K562 (cell line): ENCODE results near the gene CPM. TPM values are rescaled to one million over a fixed set of nuclear protein-coding genes. Genes with fewer than 3 reads are reported as not detected.

Experiments used
- ATAC-seq: fragments of 200-7000 bp; cut with Tn5 transposase; 3 replicates; pipeline ENCODE4 v1.9.1; 2020; ENCODE audit warnings: moderate library complexity
- BruUV-seq: library from RNA; stranded (reverse); fragments of 400-500 nt; replicated peaks from 2 replicates; lab custom pipeline; 2021; lab: Mats Ljungman, UMichigan
- CTCF ChIA-PET: fragments of 300-600 bp; formaldehyde crosslinking; extraction: SDS; loops from one replicate; lab custom pipeline; 2021; ENCODE audit warnings: low intra/inter-chr PET ratio; lab: Yijun Ruan, JAX
- POLR2A ChIA-PET: fragments of 300-600, 350-650 bp; sonication (Branson Sonifier 250); formaldehyde crosslinking; extraction: SDS; loops from one replicate; lab custom pipeline; 2021; ENCODE audit warnings: antibody characterized with exemption, inconsistent platforms; lab: Yijun Ruan, JAX
- DNase-seq, 4 experiments: peaks; one replicate each; pipeline versions ENCODE4 v3.0.0 to v3.0.0-alpha.2; 2011 to 2018; ENCODE audit warnings: low spot score in 3 of 4, mixed read lengths in 3 of 4; ENCODE audit errors: extremely low read depth in 1 of 4
- FAIRE-seq: peaks from 2 replicates; lab custom pipeline; 2011; peaks lifted over from hg19 to GRCh38; lab: Jason Lieb, UNC
- H2AFZ ChIP-seq: 2 replicates; pipeline ENCODE4 v1.6.0; 2011; ENCODE audit warnings: low read depth, low read length, control low read depth, inconsistent platforms
- H3K27ac ChIP-seq: fragments of 200-600 bp; 3 replicates; pipeline ENCODE4 v1.8.0; 2011; ENCODE audit warnings: low read depth, mild to moderate bottlenecking, control low read depth, inconsistent platforms, low read length, moderate library complexity, mixed read lengths; ENCODE audit errors: extremely low read depth
- H3K27me3 ChIP-seq, 2 experiments: fragments of 300-600 bp in 1 of 2; 2 replicates in 1 of 2; 3 replicates in 1 of 2; pipeline versions ENCODE4 v1.6.0 to v1.8.0; 2011; ENCODE audit warnings: inconsistent platforms in 2 of 2, low read length in 2 of 2, mild to moderate bottlenecking in 1 of 2, mixed read lengths in 1 of 2, moderate library complexity in 1 of 2; ENCODE audit not compliant: control insufficient read depth in 2 of 2, insufficient read depth in 2 of 2
- H3K36me3 ChIP-seq: fragments of 300-600 bp; 3 replicates; pipeline ENCODE4 v1.8.0; 2011; ENCODE audit warnings: mild to moderate bottlenecking, low read length, inconsistent platforms; ENCODE audit not compliant: control insufficient read depth, insufficient read depth
- H3K4me1 ChIP-seq, 2 experiments: fragments of 200-600 bp in 1 of 2; replicated peaks in 1 of 2; 2 replicates in 1 of 2; 3 replicates in 1 of 2; pipeline versions ENCODE4 v1.5.1 to v1.8.0; 2011; ENCODE audit warnings: inconsistent platforms in 2 of 2, low read length in 2 of 2, mild to moderate bottlenecking in 1 of 2, mixed read lengths in 1 of 2, moderate library complexity in 1 of 2; ENCODE audit not compliant: control insufficient read depth in 2 of 2, insufficient read depth in 2 of 2
- H3K4me2 ChIP-seq: 2 replicates; pipeline ENCODE4 v1.6.1; 2011; ENCODE audit warnings: low read length, control low read depth, inconsistent platforms, mixed read lengths; ENCODE audit not compliant: insufficient read depth
- H3K4me3 ChIP-seq: fragments of 200-600 bp; sonication (generic), shearing (Covaris generic); 2 replicates; pipeline ENCODE4 v1.5.1; 2016; ENCODE audit warnings: control low read depth, inconsistent platforms
- H3K79me2 ChIP-seq: fragments of 200-600 bp; 3 replicates; pipeline ENCODE4 v1.8.0; 2011; ENCODE audit warnings: low read length, inconsistent platforms; ENCODE audit not compliant: control insufficient read depth, insufficient read depth
- H3K9ac ChIP-seq, 2 experiments: 2 replicates each; pipeline versions ENCODE4 v1.6.0 to v1.6.1; 2011; ENCODE audit warnings: low read depth in 2 of 2, low read length in 2 of 2, control low read depth in 1 of 2, inconsistent platforms in 1 of 2, mild to moderate bottlenecking in 1 of 2, mixed read lengths in 1 of 2; ENCODE audit not compliant: insufficient read depth in 1 of 2
- H3K9me1 ChIP-seq: one replicate; pipeline ENCODE4 v1.6.0; 2011; ENCODE audit warnings: inconsistent platforms, mild to moderate bottlenecking, low read length, moderate library complexity; ENCODE audit not compliant: control insufficient read depth, insufficient read depth
- H3K9me3 ChIP-seq: replicated peaks from 2 replicates; pipeline ENCODE4 v1.5.1; 2011; ENCODE audit warnings: low read depth, low read length, inconsistent platforms; ENCODE audit not compliant: control insufficient read depth, insufficient read depth
- H4K20me1 ChIP-seq: replicated peaks from 2 replicates; pipeline ENCODE4 v1.6.1; 2011; ENCODE audit warnings: low read length, inconsistent platforms, mixed read lengths; ENCODE audit not compliant: control insufficient read depth, insufficient read depth
- ARID1B ChIP-seq: fragments of 450-650 bp; IDR thresholded peaks from 2 replicates; pipeline ENCODE4 v1.6.1; 2016; ENCODE audit warnings: antibody characterized with exemption, mild to moderate bottlenecking, inconsistent platforms
- BHLHE40 ChIP-seq: IDR thresholded peaks from 2 replicates; pipeline ENCODE4 v1.6.1; 2011; ENCODE audit warnings: low read length, improper control_type of control experiment
- CBFA2T2 ChIP-seq: fragments of 450-650 bp; conservative IDR thresholded peaks from 2 replicates; pipeline ENCODE4 v1.6.1; 2017; ENCODE audit warnings: mild to moderate bottlenecking
- CBX8 ChIP-seq: fragments of 200-600 bp; sonication (generic); IDR thresholded peaks from 2 replicates; pipeline ENCODE4 v1.6.1; 2012; ENCODE audit warnings: borderline replicate concordance, mixed run types, low read depth, mild to moderate bottlenecking, moderate library complexity, mixed read lengths, low read length, control low read depth, inconsistent platforms; ENCODE audit not compliant: poor library complexity, severe bottlenecking; ENCODE audit errors: extremely low read depth
- EGR1 ChIP-seq: fragments of 450-650 bp; conservative IDR thresholded peaks from 2 replicates; pipeline ENCODE4 v1.6.1; 2017; ENCODE audit warnings: mild to moderate bottlenecking
- KLF16 ChIP-seq: IDR thresholded peaks from 2 replicates; pipeline ENCODE4 v1.6.1; 2016; ENCODE audit warnings: antibody characterized with exemption
- NEUROD1 ChIP-seq: fragments of 150-350 bp; IDR thresholded peaks from 2 replicates; pipeline ENCODE4 v1.6.1; 2014; ENCODE audit warnings: borderline replicate concordance, low read length, low read depth; ENCODE audit not compliant: partially characterized antibody
- NFIC ChIP-seq: fragments of 450-650 bp; IDR thresholded peaks from 2 replicates; pipeline ENCODE4 v1.6.1; 2017; ENCODE audit warnings: mild to moderate bottlenecking, inconsistent platforms
- RAD51 ChIP-seq: fragments of 450-650 bp; IDR thresholded peaks from 2 replicates; pipeline ENCODE4 v1.7.1; 2016; ENCODE audit warnings: low read depth, mild to moderate bottlenecking, borderline replicate concordance
- ZNF217 ChIP-seq: sonication (generic); formaldehyde crosslinking; IDR thresholded peaks from 2 replicates; pipeline ENCODE4 v1.8.0; 2022; ENCODE audit warnings: mild to moderate bottlenecking, missing genetic modification reagents
- WGBS: fragments of 100-300 bp; shearing (Covaris generic); methylation state at CpG from one replicate; pipeline ENCODE4 v1.1.6; 2016; ENCODE audit warnings: low coverage, mixed read lengths; ENCODE audit not compliant: insufficient coverage; ENCODE audit errors: missing lambda C conversion rate; 5-methylcytosine and 5-hydroxymethylcytosine counted together
- in situ Hi-C: fragments of 300-500 bp; cut with MboI; formaldehyde crosslinking; loops from 4 replicates; pipeline ENCODE4 v1.15.0; 2018; ENCODE audit warnings: inconsistent platforms, mixed read lengths
- intact Hi-C: fragments of 100-400 bp; cut with micrococcal nuclease; formaldehyde crosslinking; loops from 2 replicates; pipeline ENCODE4 v1.14.2; 2022
- polyA plus RNA-seq, 8 experiments: library from polyadenylated mRNA; depleted of rRNA in 4 of 8; stranded (reverse) in 5 of 8; unstranded in 3 of 8; fragments of >200 nt; fragmentation: Nextera tagmentation in 2 of 8; fragmentation: Illumina TruSeq in 1 of 8; extraction: Ambion mirVana in 2 of 8; extraction: Trizol in 1 of 8; gene quantifications; 2 replicates each; pipeline versions ENCODE4 v1.2.1 to v1.2.3, GENCODE V29; 2011 to 2014; ENCODE audit warnings: inconsistent platforms in 1 of 8, missing spikeins in 1 of 8
- total RNA-seq, 7 experiments: library from RNA; depleted of rRNA in 6 of 7; stranded (reverse); fragments of >200 nt in 6 of 7; fragmentation: Illumina TruSeq in 2 of 7; extraction: Trizol in 2 of 7; gene quantifications; 2 replicates each; pipeline versions ENCODE4 v1.2.1 to v1.2.3, GENCODE V29; 2011 to 2021; ENCODE audit warnings: low replicate concordance in 1 of 7
- TF ChIP-seq, protein P1 (sequence below): IDR thresholded peaks from 3 replicates; pipeline ENCODE4 v1.6.1; 2011; ENCODE audit warnings: borderline replicate concordance, mild to moderate bottlenecking, moderate library complexity; ENCODE audit not compliant: insufficient read length; ENCODE audit errors: extremely low read depth

Gene CPM
- total and polyA plus RNA-seq, 9 of the 15 experiments (the other 6 are each of a cell fraction or from before 2014, with no cell fraction given) = 0.31 TPM; not detected in 8

DNA sequence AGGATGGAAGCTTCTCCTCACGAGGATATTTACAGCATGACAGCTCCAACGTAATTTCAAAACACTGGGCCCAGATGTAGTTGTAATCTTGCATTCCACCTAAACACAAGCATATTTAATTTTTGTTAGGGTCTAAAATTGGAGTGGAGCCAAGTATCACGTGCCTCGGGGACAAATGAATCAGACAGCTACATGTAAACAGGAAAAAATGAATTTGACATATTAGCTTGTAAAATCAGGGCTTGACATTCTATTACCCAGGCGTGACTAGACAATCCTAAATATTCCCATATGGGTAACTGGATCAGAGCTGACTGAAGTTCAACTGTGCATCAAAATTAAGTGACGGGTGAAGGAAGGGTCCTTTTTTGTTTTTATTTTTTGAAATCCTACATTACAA lies 66.0 kb downstream of the CPM start:
- peaks cover 16 to 44% of the 10 kb centered on the region in 2 experiments for H3K27me3 ChIP-seq
- no peak overlapping the region for H3K9ac ChIP-seq
- DNase-seq (no peak), ATAC-seq (no peak), FAIRE-seq (no peak)
- H3K9me1 ChIP-seq = no peaks in the 10 kb centered on the region
- ChIA-PET CTCF (interaction anchor here (0.6 kb wide), 1 partner anchor 547 kb away, joined by 3 read pairs; no protein-coding TSS in a partner anchor), POLR2A (no interaction called here)
- no TSS peak for BruUV-seq
- H2AFZ ChIP-seq = no peak overlapping the region
- no peak overlapping the region for H3K4me2 ChIP-seq
- intact Hi-C loops (no loop called here), in situ Hi-C loops (loop anchor here (25.0 kb wide), 1 partner anchor 195 kb away; no protein-coding TSS in a partner anchor)
- no peaks in the 10 kb centered on the region for H3K79me2 ChIP-seq
- no peaks in the 10 kb centered on the region for H3K36me3 ChIP-seq
- no peaks in the 10 kb centered on the region; a peak in 1 of 5 replicates for H3K4me1 ChIP-seq
- no peak overlapping the region for H3K27ac ChIP-seq
- no peaks in the 10 kb centered on the region; the same call in 1 of the 2 replicates for H4K20me1 ChIP-seq
- TF ChIP-seq NFIC = peak; percentile 64
- TF ChIP-seq ZNF217 (CRISPR knock-in tag) = no peak
- TF ChIP-seq, all 486 proteins: peak for 1
- no peaks in the 10 kb centered on the region for H3K9me3 ChIP-seq
- 7% methylated on average over 6 of the region's 6 CpGs for WGBS
- no peak overlapping the region for H3K4me3 ChIP-seq

DNA sequence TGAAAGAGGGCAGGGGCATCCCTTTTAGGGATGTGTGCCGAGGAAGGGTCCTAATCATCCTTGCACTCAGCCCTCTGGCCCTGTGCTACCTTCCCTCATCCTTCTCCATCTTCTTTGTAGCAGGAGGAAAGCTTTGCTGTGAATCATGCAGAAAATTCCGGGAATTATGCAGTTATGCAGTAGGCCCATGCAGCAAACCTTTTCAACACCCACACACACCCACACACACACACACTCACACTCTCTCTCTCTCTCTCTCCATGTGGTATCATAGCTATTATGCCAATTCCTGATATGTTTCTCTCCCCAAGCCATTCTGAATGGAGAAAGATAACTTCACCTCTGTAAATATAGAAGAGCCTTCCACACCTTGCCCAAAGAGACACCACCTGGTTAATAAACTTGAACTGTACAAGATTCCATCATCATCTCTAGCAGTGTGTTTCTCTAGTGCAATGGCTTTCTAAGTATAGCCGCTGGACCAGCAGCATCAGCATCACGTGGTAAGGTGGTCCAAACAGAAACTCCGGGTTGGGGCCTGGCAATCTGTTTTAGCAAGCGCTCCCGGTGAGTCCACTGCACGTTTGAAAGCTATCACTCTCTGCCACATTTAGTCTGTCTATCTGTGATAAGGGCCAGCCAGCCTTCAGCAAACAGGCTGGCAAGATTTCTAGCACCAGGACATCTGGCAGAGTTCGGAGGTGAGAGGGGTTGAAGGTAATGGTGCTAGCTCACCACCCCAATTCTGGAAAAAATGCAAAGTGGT lies 67.4 kb downstream of the CPM start:
- FAIRE-seq (peak; percentile 26), DNase-seq (peak; percentile 11 to 38 (median 26)), ATAC-seq (peak; percentile 25; the same call in 1 of the 3 replicates)
- no peak overlapping the region for H3K4me2 ChIP-seq
- POLR2A ChIA-PET = no interaction called here
- H3K9ac ChIP-seq = no peak overlapping the region
- no peaks in the 10 kb centered on the region for H3K79me2 ChIP-seq
- H2AFZ ChIP-seq = no peak overlapping the region
- no TSS peak for BruUV-seq
- H4K20me1 ChIP-seq = no peaks in the 10 kb centered on the region; the same call in 1 of the 2 replicates
- in situ Hi-C loops (loop anchor here (25.0 kb wide), 1 partner anchor 197 kb away; no protein-coding TSS in a partner anchor), intact Hi-C loops (no loop called here)
- H3K4me3 ChIP-seq = no peak overlapping the region
- no peaks in the 10 kb centered on the region; a peak in 1 of 5 replicates for H3K4me1 ChIP-seq
- H3K36me3 ChIP-seq = no peaks in the 10 kb centered on the region
- no peaks in the 10 kb centered on the region for H3K9me3 ChIP-seq
- peaks cover 11 to 35% of the 10 kb centered on the region in 2 experiments; a peak in 4 of 5 replicates for H3K27me3 ChIP-seq
- WGBS = under 1% methylated on average over 9 of the region's 9 CpGs
- H3K9me1 ChIP-seq = no peaks in the 10 kb centered on the region
- H3K27ac ChIP-seq = no peak overlapping the region
- CTCF ChIA-PET = interaction anchor here (0.5 kb wide), 1 partner anchor 10 kb away, joined by 5 read pairs; no protein-coding TSS in a partner anchor
- TF ChIP-seq, protein P1, sequence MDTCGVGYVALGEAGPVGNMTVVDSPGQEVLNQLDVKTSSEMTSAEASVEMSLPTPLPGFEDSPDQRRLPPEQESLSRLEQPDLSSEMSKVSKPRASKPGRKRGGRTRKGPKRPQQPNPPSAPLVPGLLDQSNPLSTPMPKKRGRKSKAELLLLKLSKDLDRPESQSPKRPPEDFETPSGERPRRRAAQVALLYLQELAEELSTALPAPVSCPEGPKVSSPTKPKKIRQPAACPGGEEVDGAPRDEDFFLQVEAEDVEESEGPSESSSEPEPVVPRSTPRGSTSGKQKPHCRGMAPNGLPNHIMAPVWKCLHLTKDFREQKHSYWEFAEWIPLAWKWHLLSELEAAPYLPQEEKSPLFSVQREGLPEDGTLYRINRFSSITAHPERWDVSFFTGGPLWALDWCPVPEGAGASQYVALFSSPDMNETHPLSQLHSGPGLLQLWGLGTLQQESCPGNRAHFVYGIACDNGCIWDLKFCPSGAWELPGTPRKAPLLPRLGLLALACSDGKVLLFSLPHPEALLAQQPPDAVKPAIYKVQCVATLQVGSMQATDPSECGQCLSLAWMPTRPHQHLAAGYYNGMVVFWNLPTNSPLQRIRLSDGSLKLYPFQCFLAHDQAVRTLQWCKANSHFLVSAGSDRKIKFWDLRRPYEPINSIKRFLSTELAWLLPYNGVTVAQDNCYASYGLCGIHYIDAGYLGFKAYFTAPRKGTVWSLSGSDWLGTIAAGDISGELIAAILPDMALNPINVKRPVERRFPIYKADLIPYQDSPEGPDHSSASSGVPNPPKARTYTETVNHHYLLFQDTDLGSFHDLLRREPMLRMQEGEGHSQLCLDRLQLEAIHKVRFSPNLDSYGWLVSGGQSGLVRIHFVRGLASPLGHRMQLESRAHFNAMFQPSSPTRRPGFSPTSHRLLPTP = no peak
- TF ChIP-seq CBFA2T2 (peak; percentile 72), NEUROD1 (no peak), RAD51 (peak; percentile 46; the same call in 1 of the 2 replicates), ARID1B (peak; percentile 58; the same call in 1 of the 2 replicates), CBX8 (no peak), EGR1 (peak; percentile 55), KLF16 (0 out of 2 replicates have a peak, but pooled peaks have one; percentile 14), BHLHE40 (peak; percentile 57; the same call in 1 of the 2 replicates)
